ENCODE data around the gene CABP5. TPM values are rescaled to one million over a fixed set of nuclear protein-coding genes. Genes with fewer than 3 reads are reported as not detected.

Gene CABP5
- total RNA-seq, 3 donors from 2014 or later = not detected

DNA sequence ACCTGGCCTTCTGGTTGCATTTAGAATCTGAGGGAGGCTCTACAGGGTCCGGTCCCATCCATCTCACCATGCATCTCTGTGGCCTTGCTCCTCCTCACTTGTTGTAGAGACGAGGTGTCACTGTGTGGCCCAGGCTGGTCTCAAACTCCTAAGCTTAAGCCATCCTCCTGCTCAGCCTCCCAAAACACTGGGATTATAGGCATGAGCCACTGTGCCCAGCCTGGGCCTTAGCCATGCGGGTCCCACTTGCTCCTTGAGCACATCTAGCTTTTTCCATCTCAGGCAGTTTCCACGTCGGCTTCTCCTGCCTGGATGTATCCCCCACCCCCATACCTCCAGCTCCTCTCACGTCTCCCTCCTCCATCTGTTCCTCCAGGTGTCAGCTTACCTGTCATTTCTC is 39.6 kb downstream of the CABP5 start:
- H3K36me3 ChIP-seq (ENCODE audit: low read depth) = no peaks in the 10 kb centered on the region
- ATAC-seq (no peak), DNase-seq (no peak)
- no peaks in the 10 kb centered on the region for H3K9me3 ChIP-seq
- TF ChIP-seq, protein P1, sequence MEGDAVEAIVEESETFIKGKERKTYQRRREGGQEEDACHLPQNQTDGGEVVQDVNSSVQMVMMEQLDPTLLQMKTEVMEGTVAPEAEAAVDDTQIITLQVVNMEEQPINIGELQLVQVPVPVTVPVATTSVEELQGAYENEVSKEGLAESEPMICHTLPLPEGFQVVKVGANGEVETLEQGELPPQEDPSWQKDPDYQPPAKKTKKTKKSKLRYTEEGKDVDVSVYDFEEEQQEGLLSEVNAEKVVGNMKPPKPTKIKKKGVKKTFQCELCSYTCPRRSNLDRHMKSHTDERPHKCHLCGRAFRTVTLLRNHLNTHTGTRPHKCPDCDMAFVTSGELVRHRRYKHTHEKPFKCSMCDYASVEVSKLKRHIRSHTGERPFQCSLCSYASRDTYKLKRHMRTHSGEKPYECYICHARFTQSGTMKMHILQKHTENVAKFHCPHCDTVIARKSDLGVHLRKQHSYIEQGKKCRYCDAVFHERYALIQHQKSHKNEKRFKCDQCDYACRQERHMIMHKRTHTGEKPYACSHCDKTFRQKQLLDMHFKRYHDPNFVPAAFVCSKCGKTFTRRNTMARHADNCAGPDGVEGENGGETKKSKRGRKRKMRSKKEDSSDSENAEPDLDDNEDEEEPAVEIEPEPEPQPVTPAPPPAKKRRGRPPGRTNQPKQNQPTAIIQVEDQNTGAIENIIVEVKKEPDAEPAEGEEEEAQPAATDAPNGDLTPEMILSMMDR (IDR thresholded peaks at IDR 0.05) = no peak
- no peaks in the 10 kb centered on the region for H3K4me1 ChIP-seq (ENCODE audit: low read depth)
- H3K4me3 ChIP-seq = no peak overlapping the region
- intact Hi-C loops (cut with DNase I, micrococcal nuclease) = no loop called here

DNA sequence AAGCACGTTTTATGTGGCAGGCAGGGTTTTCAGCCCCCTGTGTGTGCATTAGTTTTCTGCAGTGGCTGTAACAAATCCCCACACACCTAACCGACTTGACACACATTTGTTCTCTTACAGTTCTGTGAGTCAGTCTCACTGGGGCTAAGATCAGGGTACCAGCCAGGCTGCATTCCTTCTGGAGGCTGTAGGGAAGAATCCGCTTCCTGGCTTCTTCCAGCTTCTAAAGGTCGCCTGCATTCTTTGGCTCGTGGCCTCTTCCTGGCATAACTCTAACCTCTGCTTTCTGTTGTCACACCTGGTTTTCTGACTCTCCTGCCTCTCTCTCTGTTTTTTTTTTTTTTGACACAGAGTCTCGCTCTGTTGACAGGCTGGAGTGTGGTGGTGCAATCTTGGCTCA is 43.0 kb downstream of the CABP5 start:
- Histone ChIP-seq H3K4me3 (no peak overlapping the region), H3K9me3 (no peaks in the 10 kb centered on the region), H3K4me1 (ENCODE audit: low read depth) (no peaks in the 10 kb centered on the region), H3K36me3 (ENCODE audit: low read depth) (no peaks in the 10 kb centered on the region)
- DNase-seq (no peak), ATAC-seq (no peak)
- intact Hi-C loops (cut with DNase I, micrococcal nuclease) = no loop called here
- TF ChIP-seq, protein P1 (IDR thresholded peaks at IDR 0.05) = no peak

DNA sequence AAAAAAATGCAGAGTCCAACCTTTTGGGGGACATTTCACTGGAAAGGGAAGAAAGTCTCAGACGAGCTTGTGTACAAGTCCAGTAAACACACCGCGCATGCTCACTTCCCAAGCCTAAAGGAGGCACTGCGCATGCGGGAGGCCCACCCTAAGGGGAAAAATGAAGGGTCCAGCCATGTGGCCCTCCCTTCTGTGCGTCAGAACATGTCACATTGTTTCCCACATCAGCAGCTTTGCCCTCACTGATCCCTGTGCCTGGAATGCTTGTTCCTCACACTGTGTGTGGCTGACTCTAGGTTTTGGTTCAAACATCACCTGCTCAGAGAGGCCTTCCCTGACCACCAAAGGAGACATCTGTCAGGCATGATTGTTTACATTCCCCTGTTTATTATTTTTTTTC is 45.1 kb downstream of the CABP5 start:
- Histone ChIP-seq H3K4me3 (no peak overlapping the region), H3K9me3 (no peaks in the 10 kb centered on the region), H3K4me1 (ENCODE audit: low read depth) (no peaks in the 10 kb centered on the region), H3K36me3 (ENCODE audit: low read depth) (no peaks in the 10 kb centered on the region)
- no peak for DNase-seq
- intact Hi-C loops (cut with DNase I, micrococcal nuclease) = no loop called here
- ATAC-seq = no peak
- TF ChIP-seq, protein P1 (IDR thresholded peaks at IDR 0.05) = no peak

DNA sequence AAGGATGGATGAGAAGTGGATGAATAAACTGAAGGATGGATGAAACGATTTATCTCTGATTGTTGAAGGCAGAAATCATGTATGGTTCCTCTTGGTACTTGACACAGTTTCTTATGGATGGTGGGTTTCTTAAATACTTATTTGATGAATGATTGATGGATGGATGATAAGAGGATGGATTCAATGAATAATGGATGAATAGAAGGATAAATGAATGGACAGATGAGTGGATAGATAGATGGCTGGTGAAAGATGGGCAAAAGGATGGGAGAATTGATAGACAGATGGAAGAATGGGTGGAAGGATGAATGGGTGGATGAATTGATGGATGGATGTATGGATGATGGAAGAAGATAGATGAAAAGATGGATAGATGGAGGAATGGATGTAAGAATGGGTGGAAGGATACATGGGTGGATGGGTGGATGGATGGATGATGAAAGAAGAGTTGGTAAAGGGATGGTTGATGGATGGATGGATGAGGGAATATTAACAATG is 47.6 kb downstream of the CABP5 start:
- intact Hi-C loops (cut with DNase I, micrococcal nuclease) = no loop called here
- TF ChIP-seq, protein P1 (IDR thresholded peaks at IDR 0.05) = no peak
- Histone ChIP-seq H3K36me3 (ENCODE audit: low read depth) (no peaks in the 10 kb centered on the region), H3K9me3 (no peaks in the 10 kb centered on the region), H3K4me3 (no peak overlapping the region), H3K4me1 (ENCODE audit: low read depth) (no peaks in the 10 kb centered on the region)
- DNase-seq (no peak), ATAC-seq (no peak)

DNA sequence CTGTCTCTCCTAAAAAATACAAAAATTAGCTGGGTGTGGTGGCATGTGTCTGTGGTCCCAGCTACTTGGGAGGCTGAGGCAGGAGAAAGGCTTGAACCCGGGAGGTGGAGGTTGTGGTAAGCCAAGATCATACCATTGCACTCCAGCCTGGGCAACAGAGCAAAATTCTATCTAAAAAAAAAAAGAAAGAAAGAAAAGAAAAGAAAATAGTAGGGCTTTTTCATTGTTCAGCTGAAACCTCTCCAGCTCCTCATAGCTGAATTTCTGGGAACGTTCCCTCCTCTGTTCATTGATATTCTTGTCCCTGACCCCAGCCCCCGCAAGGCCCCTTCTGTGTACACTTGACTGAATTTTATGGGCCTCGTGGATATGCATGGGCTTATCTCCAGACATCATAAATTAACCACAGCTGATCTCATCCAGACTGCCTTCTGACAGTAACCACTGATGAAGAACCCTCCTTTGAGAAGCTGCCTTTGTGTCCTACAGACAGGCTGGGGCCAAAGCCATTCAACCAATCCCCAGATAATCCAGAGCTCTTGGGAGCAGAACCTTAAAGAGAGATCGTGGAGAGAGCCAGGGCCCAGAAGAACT is 49.6 kb downstream of the CABP5 start, which contains the start of gene ELSPBP1:
Gene ELSPBP1 (plus strand): TSS at position 424 of the 594 bp plus-strand sequence. CDS start 14,036 bp downstream, outside the sequence.
- TF ChIP-seq, protein P1 (IDR thresholded peaks at IDR 0.05) = no peak
- H3K9me3 ChIP-seq = no peaks in the 10 kb centered on the region
- DNase-seq = no peak

More for the DNA sequence above, 49.6 kb downstream of the CABP5 start, which contains the start of gene ELSPBP1:
- ATAC-seq = no peak
- Histone ChIP-seq H3K36me3 (ENCODE audit: low read depth) (no peaks in the 10 kb centered on the region), H3K4me3 (no peak within 1 kb of the TSS), H3K4me1 (ENCODE audit: low read depth) (no peaks in the 10 kb centered on the region)
- intact Hi-C loops (cut with DNase I, micrococcal nuclease) = no loop called here

Measured in mucosa of descending colon (tissue), 3 donors.